Breast epithelium (tissue), 3 donors: ENCODE results near the gene CPA5.

Experiments used
- CTCF ChIP-seq, 3 donors: fragments of 450-650 bp; IDR thresholded peaks; one replicate each; pipeline ENCODE4 v1.5.1; 2016 to 2017; ENCODE audit warnings: antibody characterized with exemption in 3 of 3, mild to moderate bottlenecking in 3 of 3, moderate library complexity in 3 of 3
- POLR2A ChIP-seq: fragments of 450-650 bp; IDR thresholded peaks from one replicate; pipeline ENCODE4 v1.6.1; 2016; ENCODE audit warnings: antibody characterized with exemption, mild to moderate bottlenecking, moderate library complexity
- POLR2AphosphoS5 ChIP-seq, 3 donors: sonication (generic); formaldehyde crosslinking; IDR thresholded peaks; one replicate each; pipeline ENCODE4 v1.6.1; 2017; ENCODE audit warnings: antibody characterized with exemption in 3 of 3

GRCh38 chr7:130333832-130334231 lies 10.8 kb upstream of the CPA5 start:
- no peak for TF ChIP-seq CTCF (IDR thresholded peaks at IDR 0.05)
- no peak for TF ChIP-seq POLR2A
- TF ChIP-seq POLR2AphosphoS5 (IDR thresholded peaks at IDR 0.05): no peak
